ENCODE results near the gene CCN6. TPM values are rescaled to one million over a fixed set of nuclear protein-coding genes. Genes with fewer than 3 reads are reported as not detected.
A peak's percentile ranks its signal among the peaks of the same experiment; 100 is the strongest.

CCN6 gene
- total RNA-seq, 2 experiments from 2014 or later, result 0.19 to 0.30 TPM

DNA sequence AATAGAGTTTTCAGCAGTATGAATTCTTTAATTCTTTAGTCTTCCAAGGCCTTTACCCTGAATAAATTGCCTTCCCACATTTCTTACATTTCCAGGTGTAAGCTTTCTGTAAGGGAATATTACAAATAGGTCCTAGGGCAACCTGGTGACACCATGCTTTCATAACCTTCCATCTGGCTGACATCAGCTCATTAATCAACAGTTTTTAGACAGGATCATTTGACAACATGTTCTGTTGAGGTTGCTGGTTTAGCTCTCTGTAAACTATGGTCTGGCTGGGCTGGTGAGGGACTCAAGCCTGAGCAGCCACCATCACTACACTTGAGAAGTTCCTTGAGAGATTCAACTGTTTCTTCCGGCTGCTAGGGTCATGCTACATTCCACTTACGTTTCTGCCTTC, 52.7 kb downstream of the CCN6 start:
- H3K27ac Mint-ChIP-seq, result no peak overlapping the region
- H3K9me3 Mint-ChIP-seq, result peaks cover 5% of the 10 kb centered on the region
- peaks cover 5% of the 10 kb centered on the region for H3K36me3 Mint-ChIP-seq
- no peak for DNase-seq
- H3K4me1 Mint-ChIP-seq, result no peaks in the 10 kb centered on the region
- H3K4me3 Mint-ChIP-seq, result no peak overlapping the region
- no peaks in the 10 kb centered on the region for H3K27me3 Mint-ChIP-seq

DNA sequence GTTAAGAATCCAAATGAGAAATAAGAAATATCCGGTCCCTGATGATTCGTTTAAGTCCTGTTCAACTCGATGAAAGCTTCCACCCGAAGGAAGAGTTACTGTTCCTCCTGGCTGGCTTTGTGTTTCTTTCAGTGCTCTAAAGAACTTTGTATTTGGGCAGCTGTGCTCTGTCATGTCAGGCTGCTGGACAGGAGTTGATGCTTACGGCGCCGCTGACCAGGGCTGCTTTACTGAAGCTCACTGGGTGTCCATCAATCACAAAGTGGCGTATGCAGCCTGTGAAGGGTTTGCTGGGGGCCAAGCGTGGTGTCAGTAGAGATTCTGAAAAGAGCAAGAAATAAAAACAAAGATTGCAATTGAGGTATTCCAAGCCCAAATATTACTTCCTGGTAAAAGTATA, 55.4 kb downstream of the CCN6 start:
- H3K27me3 Mint-ChIP-seq, result no peaks in the 10 kb centered on the region
- no peak overlapping the region for H3K27ac Mint-ChIP-seq
- H3K36me3 Mint-ChIP-seq, result no peaks in the 10 kb centered on the region
- H3K4me3 Mint-ChIP-seq, result no peak overlapping the region
- peaks cover 5% of the 10 kb centered on the region for H3K9me3 Mint-ChIP-seq
- H3K4me1 Mint-ChIP-seq, result no peaks in the 10 kb centered on the region
- no peak for DNase-seq

DNA sequence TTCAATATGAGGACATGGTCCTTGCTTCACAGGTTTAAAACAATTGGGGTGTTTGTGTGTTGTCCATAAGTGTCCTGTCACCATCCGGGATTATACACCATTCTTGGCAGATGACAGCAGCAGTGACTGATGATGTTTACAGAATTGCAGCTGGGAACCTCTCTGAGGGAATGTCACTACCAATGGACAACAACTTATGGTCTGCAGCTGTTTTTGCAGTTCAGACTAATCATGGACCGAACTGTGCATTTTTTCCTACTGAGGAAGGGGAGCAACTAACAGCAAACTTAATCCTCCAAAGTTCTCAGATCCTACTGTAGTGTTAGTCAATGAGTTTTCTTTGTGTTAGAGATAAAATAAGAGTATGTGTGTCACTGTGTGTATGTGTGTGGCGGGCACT, 59.5 kb downstream of the CCN6 start:
- H3K9me3 Mint-ChIP-seq, result no peaks in the 10 kb centered on the region
- H3K27ac Mint-ChIP-seq, result no peak overlapping the region
- H3K36me3 Mint-ChIP-seq, result no peaks in the 10 kb centered on the region
- H3K4me3 Mint-ChIP-seq, result no peak overlapping the region
- peaks cover 4% of the 10 kb centered on the region for H3K27me3 Mint-ChIP-seq
- peaks cover 15% of the 10 kb centered on the region for H3K4me1 Mint-ChIP-seq
- no peak for DNase-seq

DNA sequence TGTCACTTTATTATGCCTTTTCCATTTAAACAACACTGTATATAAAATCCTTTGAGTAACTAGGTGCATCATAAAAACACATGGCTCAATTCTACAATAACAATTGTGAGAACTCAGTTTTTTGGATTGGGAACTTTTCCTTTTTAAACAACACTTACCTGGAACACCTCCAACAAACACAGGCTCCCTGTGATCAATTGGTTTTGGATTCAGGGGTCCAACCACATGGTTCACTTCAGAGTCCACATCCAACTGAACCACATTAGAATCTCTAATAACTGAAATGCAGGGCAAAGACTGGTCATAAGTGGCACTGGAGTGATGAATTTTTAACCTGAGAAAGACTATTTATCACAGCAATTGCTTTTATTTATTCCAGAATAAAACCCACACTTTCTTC, 60.0 kb downstream of the CCN6 start:
- H3K27me3 Mint-ChIP-seq, result peaks cover 4% of the 10 kb centered on the region
- no peak overlapping the region for H3K4me3 Mint-ChIP-seq
- no peak for DNase-seq
- H3K27ac Mint-ChIP-seq, result no peak overlapping the region
- peaks cover 15% of the 10 kb centered on the region for H3K4me1 Mint-ChIP-seq
- no peaks in the 10 kb centered on the region for H3K9me3 Mint-ChIP-seq
- H3K36me3 Mint-ChIP-seq, result no peaks in the 10 kb centered on the region

DNA sequence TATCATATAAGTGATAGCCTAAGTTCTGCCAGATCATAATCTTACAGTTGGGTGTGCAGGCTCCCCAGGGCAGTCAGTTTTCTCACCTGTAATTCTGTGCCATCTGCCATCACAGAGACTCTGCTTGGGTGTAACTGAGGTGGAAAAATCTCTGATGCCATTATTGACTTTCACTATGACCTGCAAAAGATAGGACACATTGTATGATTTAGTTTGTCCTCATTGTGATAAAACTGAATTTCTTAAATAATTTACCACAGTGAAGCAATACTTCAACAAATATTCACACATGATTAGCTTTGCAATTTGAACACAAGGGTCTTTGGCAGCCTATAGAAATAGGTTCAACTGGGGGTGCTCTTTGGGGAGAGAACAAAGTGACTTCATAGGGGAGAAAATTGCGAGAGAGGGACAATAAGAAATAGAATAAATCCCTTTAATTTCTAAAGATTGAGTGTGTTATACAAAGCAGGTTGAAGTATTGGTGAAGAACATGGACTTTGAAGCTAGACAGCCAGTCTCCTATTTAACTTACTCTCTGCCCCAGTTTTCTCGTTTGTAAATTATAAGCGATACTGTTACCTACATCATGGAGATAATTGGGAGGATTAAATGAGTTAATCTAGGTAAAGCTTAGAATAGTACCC, 60.8 kb downstream of the CCN6 start:
- H3K9me3 Mint-ChIP-seq, result no peaks in the 10 kb centered on the region
- DNase-seq, result no peak
- peaks cover 15% of the 10 kb centered on the region for H3K4me1 Mint-ChIP-seq
- H3K36me3 Mint-ChIP-seq, result no peaks in the 10 kb centered on the region
- H3K4me3 Mint-ChIP-seq, result no peak overlapping the region
- H3K27ac Mint-ChIP-seq, result no peak overlapping the region
- peaks cover 4% of the 10 kb centered on the region for H3K27me3 Mint-ChIP-seq

DNA sequence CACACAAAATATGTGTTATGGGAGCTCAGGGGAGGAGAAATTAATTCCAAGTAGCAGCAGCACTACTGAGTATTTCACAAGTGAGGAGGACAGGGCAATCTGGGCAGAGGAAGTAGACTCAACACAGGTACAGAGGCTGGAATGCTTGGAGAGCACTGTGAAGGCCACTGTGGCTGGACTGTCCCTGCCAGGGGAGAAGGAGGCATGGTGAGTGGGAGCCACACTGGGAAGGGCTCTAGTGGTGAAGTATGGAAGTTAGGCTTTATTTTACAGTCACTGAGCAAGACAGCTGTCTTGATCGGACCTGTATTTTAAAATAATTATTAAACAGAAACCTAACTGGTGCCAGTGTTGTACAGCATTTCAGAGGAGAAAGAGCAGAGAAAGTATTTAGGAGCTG, 62.3 kb downstream of the CCN6 start:
- Mint-ChIP-seq H3K9me3 (no peaks in the 10 kb centered on the region), H3K4me3 (no peak overlapping the region), H3K36me3 (no peaks in the 10 kb centered on the region), H3K27ac (no peak overlapping the region), H3K27me3 (peaks cover 4% of the 10 kb centered on the region), H3K4me1 (peaks cover 15% of the 10 kb centered on the region)
- DNase-seq, result no peak

DNA sequence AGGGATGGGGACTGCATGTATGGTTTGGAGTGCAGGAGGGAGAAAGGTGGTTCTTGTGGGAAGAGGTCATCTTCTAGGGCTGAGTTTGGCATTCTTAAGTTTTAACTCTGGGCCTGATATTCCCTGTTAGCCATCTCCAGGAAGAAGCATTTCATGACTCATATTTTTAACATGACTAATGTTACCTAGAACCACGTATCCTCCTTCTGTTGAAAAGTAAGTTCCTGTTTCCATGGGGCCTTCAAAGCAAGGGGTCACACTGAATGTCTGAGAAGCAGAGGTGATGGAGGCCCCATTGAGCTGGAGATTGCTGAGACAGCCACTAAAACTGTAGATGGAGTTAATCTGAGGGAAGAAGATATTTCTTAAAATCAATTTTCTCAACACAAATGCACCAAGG, 63.6 kb downstream of the CCN6 start:
- Mint-ChIP-seq H3K4me1 (peaks cover 15% of the 10 kb centered on the region), H3K9me3 (no peaks in the 10 kb centered on the region), H3K4me3 (peak overlapping the region; percentile 48), H3K27ac (peak overlapping the region; percentile 57), H3K36me3 (no peaks in the 10 kb centered on the region), H3K27me3 (peaks cover 4% of the 10 kb centered on the region)
- DNase-seq, result peak; percentile 12

DNA sequence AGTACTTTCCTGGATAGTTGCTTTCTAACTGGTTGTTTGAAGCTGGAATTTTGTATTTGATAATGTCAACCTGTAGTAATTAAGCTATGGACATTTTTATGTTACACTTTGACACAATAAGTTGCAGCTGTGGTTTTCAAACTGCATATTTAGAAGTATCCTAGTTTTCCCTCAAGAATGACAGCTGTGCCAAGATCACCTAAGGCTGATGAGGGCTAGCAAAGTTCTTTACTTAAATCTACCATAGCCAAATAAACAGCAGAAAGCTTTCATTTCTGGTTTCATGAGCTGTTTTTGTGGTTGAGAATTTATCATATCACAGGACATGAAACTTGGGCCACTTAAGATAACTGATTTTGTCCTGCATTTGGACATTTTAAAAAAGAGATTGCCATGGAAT, 64.1 kb downstream of the CCN6 start:
- Mint-ChIP-seq H3K4me1 (peaks cover 15% of the 10 kb centered on the region), H3K27ac (no peak overlapping the region), H3K4me3 (no peak overlapping the region), H3K36me3 (no peaks in the 10 kb centered on the region), H3K9me3 (no peaks in the 10 kb centered on the region), H3K27me3 (peaks cover 4% of the 10 kb centered on the region)
- DNase-seq, result no peak

Other genes with a start within 250 kb of the CCN6 start
- gene FYN, start 180.7 kb upstream of the CCN6 start, total RNA-seq, result 100 to 1,000 TPM; 390 to 395 TPM
- gene TUBE1, start 33.4 kb downstream of the CCN6 start, total RNA-seq, result 10 to 100 TPM; 30.3 to 31.1 TPM
- 1 to 10 TPM; 7.9 to 8.7 TPM for gene FAM229B, start 33.5 kb downstream of the CCN6 start, total RNA-seq
- not detected for gene LAMA4, start 200.5 kb downstream of the CCN6 start, total RNA-seq